MM.1S (cell line): ENCODE measurements around the gene PIEZO1.

ENCODE experiments used
- EZH2 ChIP-seq: fragments of 300-600 bp; sonication (generic); optimal IDR thresholded peaks from 2 replicates; pipeline ENCODE3; 2017; ENCODE audit warnings: low read depth, mild to moderate bottlenecking, antibody characterized with exemption, low read length, mixed read lengths
- TF ChIP-seq, protein P1 (sequence below): fragments of 300-600 bp; sonication (generic); IDR thresholded peaks from 2 replicates; pipeline ENCODE4 v1.5.1; 2016; ENCODE audit warnings: antibody characterized with exemption, low read length, mixed read lengths

DNA sequence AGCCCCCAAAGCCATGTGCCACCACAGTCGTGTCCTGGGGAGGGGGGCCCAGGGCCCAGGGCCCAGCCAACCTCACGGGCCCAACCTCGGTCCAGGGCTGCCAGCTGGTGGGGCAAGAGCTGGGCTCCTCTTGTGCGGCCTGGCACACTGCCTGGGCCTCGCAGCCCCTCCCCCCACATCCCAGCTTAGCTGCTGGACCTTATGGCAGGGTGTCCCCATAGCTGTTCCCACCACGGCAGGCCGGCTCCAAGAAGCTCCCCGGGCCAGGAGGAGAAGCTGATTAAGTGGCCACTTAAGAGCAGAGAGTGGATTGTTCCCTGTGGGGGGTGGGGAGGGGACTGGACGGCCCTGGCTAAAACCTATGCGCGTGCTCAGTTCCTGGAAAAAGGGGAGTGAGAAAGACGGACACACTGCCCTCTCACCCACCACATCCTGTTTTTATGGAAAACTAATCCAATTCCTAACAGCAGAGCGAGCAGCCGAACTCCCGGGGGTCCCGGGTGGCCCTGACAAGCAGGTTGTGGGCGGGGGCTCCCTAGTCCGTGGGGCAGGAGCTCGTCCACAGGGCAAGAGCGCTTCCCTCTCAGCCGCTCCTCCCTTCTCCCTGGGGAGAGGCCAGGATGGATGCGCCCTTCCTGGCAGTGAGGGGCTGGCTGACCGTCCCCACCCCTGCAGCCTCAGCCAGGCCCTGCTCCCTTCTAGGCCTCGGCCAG lies 16.8 kb downstream of the PIEZO1 start:
- TF ChIP-seq, protein P1, sequence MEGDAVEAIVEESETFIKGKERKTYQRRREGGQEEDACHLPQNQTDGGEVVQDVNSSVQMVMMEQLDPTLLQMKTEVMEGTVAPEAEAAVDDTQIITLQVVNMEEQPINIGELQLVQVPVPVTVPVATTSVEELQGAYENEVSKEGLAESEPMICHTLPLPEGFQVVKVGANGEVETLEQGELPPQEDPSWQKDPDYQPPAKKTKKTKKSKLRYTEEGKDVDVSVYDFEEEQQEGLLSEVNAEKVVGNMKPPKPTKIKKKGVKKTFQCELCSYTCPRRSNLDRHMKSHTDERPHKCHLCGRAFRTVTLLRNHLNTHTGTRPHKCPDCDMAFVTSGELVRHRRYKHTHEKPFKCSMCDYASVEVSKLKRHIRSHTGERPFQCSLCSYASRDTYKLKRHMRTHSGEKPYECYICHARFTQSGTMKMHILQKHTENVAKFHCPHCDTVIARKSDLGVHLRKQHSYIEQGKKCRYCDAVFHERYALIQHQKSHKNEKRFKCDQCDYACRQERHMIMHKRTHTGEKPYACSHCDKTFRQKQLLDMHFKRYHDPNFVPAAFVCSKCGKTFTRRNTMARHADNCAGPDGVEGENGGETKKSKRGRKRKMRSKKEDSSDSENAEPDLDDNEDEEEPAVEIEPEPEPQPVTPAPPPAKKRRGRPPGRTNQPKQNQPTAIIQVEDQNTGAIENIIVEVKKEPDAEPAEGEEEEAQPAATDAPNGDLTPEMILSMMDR, result no peak
- no peak for TF ChIP-seq EZH2
